Measurements from ENCODE around the gene PPP1R12B. TPM values are rescaled to one million over a fixed set of nuclear protein-coding genes. Genes with fewer than 3 reads are reported as not detected.
A peak's percentile ranks its signal among the peaks of the same experiment; 100 is the strongest.
"Not testable (repeated sequence)": the region's sequence is repeated elsewhere in the genome, so short reads cannot be mapped to it uniquely, and the experiment has no call there.

PPP1R12B gene
- total RNA-seq, 1 donor: 21.6 TPM

DNA sequence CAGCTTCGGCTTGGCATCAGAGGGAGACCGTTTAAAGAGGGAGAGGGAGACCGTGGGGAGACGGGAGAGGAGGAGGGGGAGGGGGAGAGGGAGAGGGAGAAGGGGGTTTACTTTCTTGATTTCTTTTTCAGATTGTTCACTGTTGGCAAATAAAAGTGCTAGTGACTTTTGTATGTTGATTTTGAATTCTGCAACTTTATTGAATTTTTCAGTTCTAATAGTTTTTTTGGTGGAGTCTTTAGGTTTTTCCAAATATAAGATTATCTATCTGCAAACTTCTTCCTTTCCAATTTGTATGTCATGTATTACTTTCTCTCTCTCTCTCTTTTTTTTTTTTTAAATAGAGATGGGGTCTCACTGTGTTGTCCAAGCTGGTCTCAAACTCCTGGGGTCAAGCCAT, 104.0 kb downstream of the PPP1R12B start:
- DNase-seq (ENCODE audit: low read depth): no peak
- TF ChIP-seq, protein P1, sequence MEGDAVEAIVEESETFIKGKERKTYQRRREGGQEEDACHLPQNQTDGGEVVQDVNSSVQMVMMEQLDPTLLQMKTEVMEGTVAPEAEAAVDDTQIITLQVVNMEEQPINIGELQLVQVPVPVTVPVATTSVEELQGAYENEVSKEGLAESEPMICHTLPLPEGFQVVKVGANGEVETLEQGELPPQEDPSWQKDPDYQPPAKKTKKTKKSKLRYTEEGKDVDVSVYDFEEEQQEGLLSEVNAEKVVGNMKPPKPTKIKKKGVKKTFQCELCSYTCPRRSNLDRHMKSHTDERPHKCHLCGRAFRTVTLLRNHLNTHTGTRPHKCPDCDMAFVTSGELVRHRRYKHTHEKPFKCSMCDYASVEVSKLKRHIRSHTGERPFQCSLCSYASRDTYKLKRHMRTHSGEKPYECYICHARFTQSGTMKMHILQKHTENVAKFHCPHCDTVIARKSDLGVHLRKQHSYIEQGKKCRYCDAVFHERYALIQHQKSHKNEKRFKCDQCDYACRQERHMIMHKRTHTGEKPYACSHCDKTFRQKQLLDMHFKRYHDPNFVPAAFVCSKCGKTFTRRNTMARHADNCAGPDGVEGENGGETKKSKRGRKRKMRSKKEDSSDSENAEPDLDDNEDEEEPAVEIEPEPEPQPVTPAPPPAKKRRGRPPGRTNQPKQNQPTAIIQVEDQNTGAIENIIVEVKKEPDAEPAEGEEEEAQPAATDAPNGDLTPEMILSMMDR (IDR thresholded peaks at IDR 0.05; ENCODE audit: insufficient read depth, low read depth, low read length): no peak
- no peak overlapping the region for H3K4me3 ChIP-seq (ENCODE audit: low read depth, low read length)

DNA sequence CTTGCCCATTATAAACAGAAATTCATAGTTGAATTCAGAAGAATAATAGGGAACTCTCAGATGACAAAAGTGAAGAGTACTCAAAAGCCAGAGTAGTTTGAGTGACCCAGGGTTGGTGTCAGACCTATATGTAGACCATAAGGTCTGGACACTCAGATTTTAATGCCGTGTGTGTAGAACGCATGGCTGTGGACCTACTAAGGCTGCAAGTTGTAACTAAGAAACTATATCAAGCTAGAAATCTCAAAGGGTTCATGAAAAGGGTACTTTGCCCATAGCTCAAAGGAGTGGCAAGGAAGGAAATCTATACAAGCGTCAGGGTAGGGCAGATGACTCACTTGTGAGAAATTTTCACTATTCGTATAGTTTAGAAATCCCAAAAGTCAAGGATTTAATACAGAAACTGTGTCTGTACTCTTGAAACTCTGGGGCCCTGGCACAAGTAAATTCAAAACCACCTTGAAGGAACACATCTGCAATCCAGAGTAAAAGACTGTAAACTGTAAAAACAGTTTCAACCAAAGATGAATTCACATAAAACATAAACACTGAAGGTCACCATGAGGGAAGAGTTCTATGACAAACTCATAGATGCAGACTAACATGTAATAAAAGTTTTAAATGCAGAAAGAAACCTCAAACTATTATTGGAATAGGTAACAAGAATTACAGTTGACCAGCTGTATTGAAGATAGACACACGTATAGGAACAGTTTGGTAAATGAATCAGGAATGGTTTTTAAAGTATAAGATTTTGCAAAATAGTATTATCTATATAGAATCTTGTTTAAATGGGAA, 108.1 kb downstream of the PPP1R12B start:
- not testable (repeated sequence) for H3K4me3 ChIP-seq (ENCODE audit: low read depth, low read length)
- DNase-seq (ENCODE audit: low read depth): peak; percentile 53

DNA sequence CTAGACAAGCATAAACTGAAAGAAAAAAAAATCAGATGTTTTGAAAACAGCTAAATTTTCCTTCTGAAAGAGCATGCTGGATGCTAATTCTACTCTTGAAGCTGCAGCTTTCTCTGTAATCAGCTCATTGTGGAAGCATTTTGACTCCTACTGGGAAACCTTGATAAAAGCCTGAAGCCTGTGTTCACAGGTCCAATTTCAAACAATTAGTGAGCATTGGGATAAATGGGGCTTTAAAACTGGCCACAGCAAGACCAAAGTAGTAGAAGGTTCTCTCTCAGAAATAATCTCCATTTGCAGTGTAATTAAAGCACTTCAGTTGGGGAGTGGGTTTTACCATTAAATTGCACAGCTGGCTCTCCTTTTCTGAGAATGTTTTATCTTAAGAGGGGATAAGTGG, 110.2 kb downstream of the PPP1R12B start:
- DNase-seq (ENCODE audit: low read depth); H3K4me3 ChIP-seq (ENCODE audit: low read depth, low read length): not testable (repeated sequence)

DNA sequence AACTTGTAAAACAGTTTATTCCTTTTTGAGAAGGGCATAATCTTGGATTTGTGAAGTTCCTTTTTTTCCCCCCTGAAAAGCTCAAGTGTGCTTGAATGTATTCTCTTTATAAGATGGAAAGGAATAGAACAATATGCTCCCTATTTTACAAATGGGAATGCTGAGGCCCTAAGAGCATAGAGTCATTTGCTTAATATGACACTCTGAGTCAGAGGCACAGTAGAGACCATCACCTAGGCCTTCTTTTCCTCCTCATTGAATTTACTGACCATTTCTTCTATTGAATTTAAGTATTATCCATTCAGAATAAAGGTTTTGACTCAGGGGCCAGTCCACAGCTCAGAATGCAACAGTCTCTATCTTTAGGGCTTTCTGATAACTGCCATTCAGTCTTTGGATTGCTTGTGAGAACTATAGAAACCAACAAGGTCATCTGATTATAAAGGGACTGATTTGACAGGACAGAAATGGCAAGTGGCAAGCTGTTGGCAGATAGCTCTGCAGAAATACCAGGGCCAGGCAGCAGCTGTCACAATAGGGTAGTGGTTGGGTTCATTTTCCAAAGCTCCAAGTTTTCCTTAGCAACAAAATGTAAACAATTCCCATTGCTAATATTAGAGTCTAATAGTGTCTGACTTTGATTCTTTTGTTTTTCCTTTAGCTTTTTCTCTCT, 111.1 kb downstream of the PPP1R12B start:
- H3K4me3 ChIP-seq (ENCODE audit: low read depth, low read length); DNase-seq (ENCODE audit: low read depth): not testable (repeated sequence)

DNA sequence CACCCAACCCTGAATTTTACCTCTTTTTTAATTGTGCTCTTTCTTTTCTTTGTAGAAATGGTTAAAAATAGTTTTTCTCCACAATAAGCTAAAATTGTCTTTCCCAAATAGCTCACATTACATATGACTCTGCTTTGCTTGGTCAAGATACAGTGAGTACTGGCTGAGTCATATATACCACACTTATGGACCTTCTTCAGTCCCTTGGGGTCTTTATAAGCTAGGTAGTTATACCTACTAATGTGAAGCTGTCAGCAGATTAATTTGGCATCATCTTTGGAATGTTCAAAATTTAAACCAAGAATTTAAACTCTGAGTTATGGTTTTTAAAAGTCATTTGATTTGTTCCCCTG, 111.6 kb downstream of the PPP1R12B start:
- not testable (repeated sequence) for H3K4me3 ChIP-seq (ENCODE audit: low read depth, low read length)
- DNase-seq (ENCODE audit: low read depth): peak; percentile 17

DNA sequence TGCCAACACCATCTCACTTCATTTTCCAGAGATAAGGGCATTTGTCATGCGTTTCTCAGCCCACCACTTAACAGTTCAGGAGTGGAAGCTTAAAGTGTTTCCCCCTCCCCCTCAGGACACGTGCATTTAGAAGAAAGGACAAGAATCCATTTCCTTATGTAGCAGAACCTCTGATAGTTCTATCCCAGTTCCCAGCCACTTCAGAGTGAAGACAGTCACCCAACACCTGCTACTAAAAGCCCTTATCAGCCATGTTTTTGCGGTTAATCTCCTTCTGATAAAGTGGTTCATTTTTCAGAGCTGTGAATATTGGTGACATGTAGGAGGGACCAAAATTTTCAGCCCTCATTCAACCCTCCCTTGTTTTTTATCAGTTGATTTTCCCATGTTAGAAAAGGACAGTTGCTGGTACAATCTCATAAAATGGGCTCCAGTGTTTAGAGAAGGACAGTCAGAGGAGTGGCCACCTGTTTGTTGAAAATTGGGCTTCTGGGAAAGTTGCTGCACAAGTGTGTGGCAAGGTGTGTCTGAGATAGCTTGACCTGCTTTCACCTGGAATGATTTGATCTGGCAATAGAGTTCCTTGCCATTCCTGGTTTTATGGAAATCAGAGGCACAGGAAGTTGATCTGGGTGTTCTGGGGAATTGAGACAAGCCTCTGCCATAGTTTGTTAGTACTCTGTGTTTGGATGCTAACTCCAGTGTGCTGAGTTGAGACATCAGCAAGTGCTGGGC, 114.0 kb downstream of the PPP1R12B start:
- TF ChIP-seq, protein P1 (IDR thresholded peaks at IDR 0.05; ENCODE audit: insufficient read depth, low read depth, low read length): no peak
- DNase-seq (ENCODE audit: low read depth): no peak
- H3K4me3 ChIP-seq (ENCODE audit: low read depth, low read length): no peak overlapping the region

DNA sequence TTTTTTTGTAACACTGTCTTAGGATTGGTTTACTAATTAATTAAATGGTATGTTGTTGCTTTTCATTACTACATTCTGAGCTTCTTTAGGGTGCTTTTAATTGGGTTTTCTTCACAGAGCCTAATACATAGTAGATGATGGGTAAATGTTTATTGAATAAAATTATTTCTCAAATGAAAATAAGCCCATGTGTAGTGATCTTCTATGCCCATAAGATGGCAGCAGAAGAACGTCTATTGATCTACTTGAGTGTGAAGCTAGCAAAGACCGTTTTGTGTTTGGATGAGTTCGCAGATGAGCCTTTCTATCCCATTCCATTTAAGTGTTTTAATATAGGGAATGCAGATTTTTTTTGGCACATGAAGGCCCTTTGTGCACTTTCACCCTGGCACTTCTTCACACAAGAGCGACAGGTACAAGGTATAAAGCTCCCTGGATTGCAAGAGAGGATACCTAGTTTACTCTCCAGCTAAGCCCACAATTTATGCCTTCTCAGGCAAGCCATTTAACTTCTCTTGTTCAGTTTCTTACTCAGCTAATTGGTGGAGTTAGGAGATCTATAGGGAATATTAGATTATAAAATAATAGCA, 115.7 kb downstream of the PPP1R12B start:
- DNase-seq (ENCODE audit: low read depth): peak; percentile 56
- TF ChIP-seq, protein P1 (IDR thresholded peaks at IDR 0.05; ENCODE audit: insufficient read depth, low read depth, low read length): peak; percentile 49
- H3K4me3 ChIP-seq (ENCODE audit: low read depth, low read length): not testable (repeated sequence)

DNA sequence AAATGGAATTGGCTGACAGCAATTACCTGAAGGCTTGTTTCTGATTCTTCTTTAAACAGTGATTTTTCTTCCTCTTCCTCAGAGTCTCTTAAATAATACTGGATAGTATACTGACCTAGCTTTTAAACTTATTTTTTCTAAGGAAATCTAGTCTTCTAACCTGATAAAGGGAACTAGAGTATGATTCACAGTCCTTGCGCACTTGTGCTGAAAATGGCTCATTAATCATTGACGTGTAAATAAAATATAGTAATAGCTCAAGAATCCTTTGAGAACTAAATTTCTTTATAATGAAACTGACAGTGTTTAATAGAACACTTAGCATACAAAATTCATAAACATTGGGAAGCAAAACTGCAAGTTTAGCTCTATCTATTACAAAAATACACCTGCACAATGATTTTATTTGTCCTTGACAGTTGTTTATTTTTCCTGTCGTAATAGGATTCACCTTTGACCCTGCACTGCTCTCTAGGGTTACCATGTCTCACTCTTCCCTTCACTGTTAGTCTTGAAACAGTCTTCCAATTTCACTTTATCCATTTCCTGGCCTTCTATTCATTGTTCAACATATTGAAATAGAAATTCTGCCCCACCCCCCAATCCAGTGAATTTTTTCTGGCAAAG, 117.3 kb downstream of the PPP1R12B start:
- not testable (repeated sequence) for DNase-seq (ENCODE audit: low read depth); H3K4me3 ChIP-seq (ENCODE audit: low read depth, low read length)

DNA sequence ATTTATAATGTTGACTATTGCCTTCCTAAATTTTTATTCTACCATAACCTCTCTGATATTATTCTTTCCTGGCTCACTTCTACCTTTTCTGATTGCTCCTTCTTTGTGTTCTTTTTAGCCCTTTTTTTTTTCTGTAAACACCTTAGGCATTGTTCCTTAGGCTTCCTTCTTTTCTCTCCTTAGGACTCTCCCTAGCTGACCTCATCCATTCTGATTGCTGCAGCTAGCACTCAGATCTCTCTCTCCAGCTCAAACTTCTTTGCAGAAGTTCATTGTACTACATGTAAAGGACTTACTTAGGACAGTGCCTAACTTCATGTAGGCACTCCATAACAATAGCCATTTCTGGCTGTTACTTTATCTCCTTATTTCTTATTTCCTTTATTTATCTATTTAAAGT, 117.8 kb downstream of the PPP1R12B start:
- DNase-seq (ENCODE audit: low read depth); H3K4me3 ChIP-seq (ENCODE audit: low read depth, low read length): not testable (repeated sequence)

DNA sequence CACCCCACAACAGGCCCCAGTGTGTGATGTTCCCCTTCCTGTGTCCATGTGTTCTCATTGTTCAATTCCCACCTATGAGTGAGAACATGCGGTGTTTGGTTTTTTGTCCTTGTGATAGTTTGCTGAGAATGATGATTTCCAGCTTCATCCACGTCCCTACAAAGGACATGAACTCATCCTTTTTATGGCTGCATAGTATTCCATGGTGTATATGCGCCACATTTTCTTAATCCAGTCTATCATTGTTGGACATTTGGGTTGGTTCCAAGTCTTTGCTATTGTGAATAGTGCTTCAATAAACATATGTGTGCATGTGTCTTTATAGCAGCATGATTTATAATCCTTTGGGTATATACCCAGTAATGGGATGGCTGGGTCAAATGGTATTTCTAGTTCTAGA, 118.9 kb downstream of the PPP1R12B start:
- DNase-seq (ENCODE audit: low read depth); H3K4me3 ChIP-seq (ENCODE audit: low read depth, low read length): not testable (repeated sequence)

DNA sequence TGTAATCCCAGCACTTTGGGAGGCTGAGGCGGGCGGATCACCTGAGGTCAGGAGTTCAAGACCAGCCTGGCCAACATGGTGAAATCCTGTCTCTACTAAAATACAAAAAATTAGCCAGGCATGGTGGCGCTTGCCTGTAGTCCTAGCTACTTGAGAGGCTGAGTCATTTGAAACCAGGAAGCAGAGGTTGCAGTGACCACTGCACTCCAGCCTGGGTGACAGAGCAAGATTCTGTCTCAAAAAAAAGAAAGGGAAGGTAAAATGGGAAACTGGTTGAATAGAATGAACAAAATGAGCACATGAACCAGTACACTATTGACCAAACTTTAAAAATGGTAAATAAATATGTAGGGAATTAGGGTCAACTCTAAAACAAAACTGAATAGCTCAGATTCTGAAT, 120.2 kb downstream of the PPP1R12B start:
- not testable (repeated sequence) for DNase-seq (ENCODE audit: low read depth); H3K4me3 ChIP-seq (ENCODE audit: low read depth, low read length)

DNA sequence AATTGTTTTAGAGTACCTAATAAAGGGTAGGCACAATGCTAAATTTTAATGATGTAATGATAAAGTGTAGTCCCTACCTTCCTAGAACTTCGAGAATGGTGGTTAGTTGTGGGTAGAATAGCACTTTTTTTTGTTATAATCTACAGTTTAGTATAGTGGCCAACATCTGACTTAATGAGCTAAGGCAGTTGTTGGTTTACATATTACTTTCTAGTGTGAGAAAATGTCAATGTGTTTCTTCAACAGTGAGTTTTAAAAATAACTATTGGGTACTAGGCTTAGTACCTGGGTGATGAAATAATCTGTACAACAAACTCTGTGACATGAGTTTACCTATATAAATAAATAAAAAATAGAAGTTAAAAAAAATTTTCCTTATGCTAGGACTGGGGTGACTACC, 120.6 kb downstream of the PPP1R12B start:
- not testable (repeated sequence) for DNase-seq (ENCODE audit: low read depth); H3K4me3 ChIP-seq (ENCODE audit: low read depth, low read length)

Data from fibroblast of villous mesenchyme (primary cell).